ENCODE results near the gene MNAT1. TPM values are rescaled to one million over a fixed set of nuclear protein-coding genes. Genes with fewer than 3 reads are reported as not detected.
"Not testable (repeated sequence)": the region's sequence is repeated elsewhere in the genome, so short reads cannot be mapped to it uniquely, and the experiment has no call there.

Gene MNAT1
- total RNA-seq, 1 donor from 2014 or later, result 54.1 TPM

- DNase-seq (ENCODE audit: low spot score, unreplicated experiment), result no peak
- Mint-ChIP-seq H3K9me3 (ENCODE audit: low read depth) (no peaks in the 10 kb centered on the region), H3K27ac (no peak overlapping the region), H3K36me3 (ENCODE audit: insufficient read depth) (peaks cover 5% of the 10 kb centered on the region), H3K27me3 (no peaks in the 10 kb centered on the region), H3K4me1 (ENCODE audit: low read depth) (peaks cover 2% of the 10 kb centered on the region), H3K4me3 (ENCODE audit: low read depth) (no peak overlapping the region)
- no peak for TF ChIP-seq CTCF (IDR thresholded peaks at IDR 0.05; ENCODE audit: unreplicated experiment)
Measured at GRCh38 chr14:60840313-60840712, 105.8 kb downstream of the MNAT1 start.

- no peak overlapping the region for H3K4me3 Mint-ChIP-seq (ENCODE audit: low read depth)
- no peak for TF ChIP-seq CTCF (IDR thresholded peaks at IDR 0.05; ENCODE audit: unreplicated experiment)
- DNase-seq (ENCODE audit: low spot score, unreplicated experiment), result no peak
- peaks cover 32% of the 10 kb centered on the region for H3K36me3 Mint-ChIP-seq (ENCODE audit: insufficient read depth)
- no peaks in the 10 kb centered on the region for H3K27me3 Mint-ChIP-seq
- H3K9me3 Mint-ChIP-seq (ENCODE audit: low read depth), result peaks cover 19% of the 10 kb centered on the region
- H3K27ac Mint-ChIP-seq, result no peak overlapping the region
- no peaks in the 10 kb centered on the region for H3K4me1 Mint-ChIP-seq (ENCODE audit: low read depth)
Measured at GRCh38 chr14:60845523-60845922, 111.0 kb downstream of the MNAT1 start.

GRCh38 chr14:60848066-60848465 lies 113.5 kb downstream of the MNAT1 start:
- no peak for TF ChIP-seq CTCF (IDR thresholded peaks at IDR 0.05; ENCODE audit: unreplicated experiment)
- H3K4me1 Mint-ChIP-seq (ENCODE audit: low read depth), result no peaks in the 10 kb centered on the region
- no peak overlapping the region for H3K27ac Mint-ChIP-seq
- DNase-seq (ENCODE audit: low spot score, unreplicated experiment), result no peak
- peaks cover 32% of the 10 kb centered on the region for H3K9me3 Mint-ChIP-seq (ENCODE audit: low read depth)
- no peaks in the 10 kb centered on the region for H3K27me3 Mint-ChIP-seq
- H3K4me3 Mint-ChIP-seq (ENCODE audit: low read depth), result no peak overlapping the region
- H3K36me3 Mint-ChIP-seq (ENCODE audit: insufficient read depth), result peaks cover 50% of the 10 kb centered on the region

- not testable (repeated sequence) for H3K4me1 Mint-ChIP-seq (ENCODE audit: low read depth); H3K27me3 Mint-ChIP-seq; H3K27ac Mint-ChIP-seq; DNase-seq (ENCODE audit: low spot score, unreplicated experiment); H3K4me3 Mint-ChIP-seq (ENCODE audit: low read depth)
- Mint-ChIP-seq H3K9me3 (ENCODE audit: low read depth) (peaks cover 33% of the 10 kb centered on the region), H3K36me3 (ENCODE audit: insufficient read depth) (peaks cover 52% of the 10 kb centered on the region)
Measured at GRCh38 chr14:60851692-60852091, 117.1 kb downstream of the MNAT1 start.

GRCh38 chr14:60856111-60856510 lies 121.5 kb downstream of the MNAT1 start:
- no peak for DNase-seq (ENCODE audit: low spot score, unreplicated experiment)
- H3K27me3 Mint-ChIP-seq, result no peaks in the 10 kb centered on the region
- no peaks in the 10 kb centered on the region for H3K4me1 Mint-ChIP-seq (ENCODE audit: low read depth)
- H3K27ac Mint-ChIP-seq, result no peak overlapping the region
- H3K9me3 Mint-ChIP-seq (ENCODE audit: low read depth), result peaks cover 24% of the 10 kb centered on the region
- peaks cover 38% of the 10 kb centered on the region for H3K36me3 Mint-ChIP-seq (ENCODE audit: insufficient read depth)
- H3K4me3 Mint-ChIP-seq (ENCODE audit: low read depth), result no peak overlapping the region
- no peak for TF ChIP-seq CTCF (IDR thresholded peaks at IDR 0.05; ENCODE audit: unreplicated experiment)

- H3K36me3 Mint-ChIP-seq (ENCODE audit: insufficient read depth), result peaks cover 25% of the 10 kb centered on the region
- H3K27me3 Mint-ChIP-seq, result no peaks in the 10 kb centered on the region
- H3K9me3 Mint-ChIP-seq (ENCODE audit: low read depth), result peaks cover 13% of the 10 kb centered on the region
- H3K27ac Mint-ChIP-seq, result no peak overlapping the region
- TF ChIP-seq CTCF (IDR thresholded peaks at IDR 0.05; ENCODE audit: unreplicated experiment), result no peak
- no peak for DNase-seq (ENCODE audit: low spot score, unreplicated experiment)
- peaks cover 14% of the 10 kb centered on the region for H3K4me1 Mint-ChIP-seq (ENCODE audit: low read depth)
- no peak overlapping the region for H3K4me3 Mint-ChIP-seq (ENCODE audit: low read depth)
Measured at GRCh38 chr14:60859525-60859924, 125.0 kb downstream of the MNAT1 start.

All from progenitor cell of endocrine pancreas (in vitro differentiated cells).